Caco-2 (cell line): ENCODE measurements around the gene PVRIG. TPM values are rescaled to one million over a fixed set of nuclear protein-coding genes. Genes with fewer than 3 reads are reported as not detected.
"Not testable (repeated sequence)": the region's sequence is repeated elsewhere in the genome, so short reads cannot be mapped to it uniquely, and the experiment has no call there.

Experiments used
- BruUV-seq: library from RNA; stranded (reverse); fragments of 400-500 nt; replicated peaks from 2 replicates; lab custom pipeline; 2021; lab: Mats Ljungman, UMichigan
- CTCF ChIA-PET: fragments of 300-600 bp; sonication (Branson Sonifier 250); formaldehyde crosslinking; loops from one replicate; lab custom pipeline; 2022; ENCODE audit warnings: antibody characterized with exemption; lab: Charles Lee
- POLR2A ChIA-PET: fragments of 300-600 bp; sonication (Branson Sonifier 250); formaldehyde crosslinking; loops from one replicate; lab custom pipeline; 2022; ENCODE audit warnings: antibody characterized with exemption; lab: Charles Lee
- DNase-seq, 2 experiments: peaks; one replicate each; pipeline versions ENCODE4 v3.0.0 to v3.0.0-alpha.2; 2020 to 2022
- H3K27me3 ChIP-seq: replicated peaks from 2 replicates; pipeline ENCODE4 v1.6.0; 2011; ENCODE audit warnings: low read length; ENCODE audit not compliant: control insufficient read depth, insufficient read depth
- H3K36me3 ChIP-seq: 2 replicates; pipeline ENCODE4 v1.5.1; 2011; ENCODE audit warnings: low read length; ENCODE audit not compliant: control insufficient read depth, insufficient read depth
- H3K4me1 ChIP-seq: fragments of 250-450 bp; sonication (Bioruptor Pico); 2 replicates; pipeline ENCODE4 v1.5.1; 2020; ENCODE audit warnings: mild to moderate bottlenecking
- H3K4me3 ChIP-seq: 2 replicates; pipeline ENCODE4 v1.5.1; 2011; ENCODE audit warnings: low read depth, mild to moderate bottlenecking, control low read depth, low read length
- H3K9me3 ChIP-seq: fragments of 250-450 bp; sonication (Bioruptor Pico); 2 replicates; pipeline ENCODE4 v1.5.1; 2020; ENCODE audit warnings: mild to moderate bottlenecking, moderate library complexity
- H3K27ac Mint-ChIP-seq: one replicate; pipeline ENCODE4 v1.8.0; 2022; ENCODE audit warnings: mixed read lengths; ENCODE audit not compliant: unreplicated experiment
- H3K27me3 Mint-ChIP-seq: one replicate; pipeline ENCODE4 v1.8.0; 2022; ENCODE audit warnings: mixed read lengths; ENCODE audit not compliant: insufficient read depth, unreplicated experiment
- H3K36me3 Mint-ChIP-seq: one replicate; pipeline ENCODE4 v1.8.0; 2022; ENCODE audit warnings: mild to moderate bottlenecking, mixed read lengths; ENCODE audit not compliant: insufficient read depth, unreplicated experiment
- H3K4me1 Mint-ChIP-seq: one replicate; pipeline ENCODE4 v1.8.0; 2022; ENCODE audit warnings: low read depth, mixed read lengths; ENCODE audit not compliant: unreplicated experiment
- H3K4me3 Mint-ChIP-seq: one replicate; pipeline ENCODE4 v1.8.0; 2022; ENCODE audit warnings: mild to moderate bottlenecking, moderate library complexity, mixed read lengths; ENCODE audit not compliant: unreplicated experiment
- H3K9me3 Mint-ChIP-seq: one replicate; pipeline ENCODE4 v1.8.0; 2022; ENCODE audit warnings: mixed read lengths; ENCODE audit not compliant: unreplicated experiment
- CTCF ChIP-seq, 2 experiments: fragments of 200-600 bp in 1 of 2; IDR thresholded peaks; 1 replicate in 1 of 2; 2 replicates in 1 of 2; pipeline versions ENCODE4 v1.5.1 to v1.8.0; 2011 to 2022; ENCODE audit warnings: antibody characterized with exemption in 1 of 2, control low read depth in 1 of 2, inconsistent platforms in 1 of 2, low read depth in 1 of 2, low read length in 1 of 2, mild to moderate bottlenecking in 1 of 2, moderate library complexity in 1 of 2; ENCODE audit not compliant: insufficient read depth in 1 of 2, severe bottlenecking in 1 of 2, unreplicated experiment in 1 of 2
- intact Hi-C: fragments of 100-400 bp; cut with micrococcal nuclease; formaldehyde crosslinking; loops from one replicate; pipeline ENCODE4 v1.10.0; 2022; ENCODE audit not compliant: unreplicated experiment
- total RNA-seq: library from RNA; stranded (reverse); gene quantifications from 2 replicates; pipeline ENCODE4 v1.2.3, GENCODE V29; 2022

The PVRIG gene
- total RNA-seq, 1 experiment from 2014 or later = not detected

DNA sequence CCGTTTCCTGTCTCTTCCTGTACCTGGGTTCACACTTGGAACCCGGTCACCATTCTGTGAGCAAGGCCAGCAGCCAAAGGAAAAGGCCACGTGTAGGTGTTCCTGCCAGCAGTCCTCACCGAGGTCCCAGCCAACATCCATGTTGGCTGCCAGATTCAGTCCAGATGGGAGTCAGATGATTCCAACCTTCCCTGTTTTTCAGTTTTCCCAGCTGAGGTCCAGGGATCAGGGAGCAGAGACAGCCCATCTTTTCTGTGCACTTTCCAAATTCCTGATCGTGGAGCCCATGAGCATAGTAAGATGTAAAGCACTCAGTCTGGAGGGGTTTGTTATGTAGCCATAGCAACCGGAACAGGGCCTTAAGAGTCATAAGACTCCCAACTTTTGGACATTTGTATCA is 3.9 kb upstream of the PVRIG start:
- ChIA-PET POLR2A (interaction anchor here (0.7 kb wide), 1 partner anchor 81 kb away, joined by 8 read pairs; no protein-coding TSS in a partner anchor), CTCF (interaction anchor here (0.5 to 0.7 kb wide), 3 partner anchors 25 to 331 kb away, joined by 3 read pairs; partner anchors contain the start of genes AP4M1 and MCM7)
- Histone ChIP-seq H3K4me3 (no peak overlapping the region), H3K27me3 (no peaks in the 10 kb centered on the region), H3K36me3 (no peaks in the 10 kb centered on the region), H3K9me3 (no peaks in the 10 kb centered on the region), H3K4me1 (0 out of 2 replicates have a peak, but pooled peaks cover 5% of the 10 kb centered on the region)
- Mint-ChIP-seq H3K27me3 (peaks cover 4% of the 10 kb centered on the region), H3K27ac (no peak overlapping the region), H3K4me1 (no peaks in the 10 kb centered on the region), H3K36me3 (peaks cover 23% of the 10 kb centered on the region), H3K9me3 (no peaks in the 10 kb centered on the region), H3K4me3 (no peak overlapping the region)
- no peak for DNase-seq
- intact Hi-C loops = no loop called here
- no TSS peak for BruUV-seq
- no peak for TF ChIP-seq CTCF (IDR thresholded peaks at IDR 0.05; ENCODE audit: insufficient read depth in 1 of 2, low read depth in 1 of 2, low read length in 1 of 2, severe bottlenecking in 1 of 2, unreplicated experiment in 1 of 2)

DNA sequence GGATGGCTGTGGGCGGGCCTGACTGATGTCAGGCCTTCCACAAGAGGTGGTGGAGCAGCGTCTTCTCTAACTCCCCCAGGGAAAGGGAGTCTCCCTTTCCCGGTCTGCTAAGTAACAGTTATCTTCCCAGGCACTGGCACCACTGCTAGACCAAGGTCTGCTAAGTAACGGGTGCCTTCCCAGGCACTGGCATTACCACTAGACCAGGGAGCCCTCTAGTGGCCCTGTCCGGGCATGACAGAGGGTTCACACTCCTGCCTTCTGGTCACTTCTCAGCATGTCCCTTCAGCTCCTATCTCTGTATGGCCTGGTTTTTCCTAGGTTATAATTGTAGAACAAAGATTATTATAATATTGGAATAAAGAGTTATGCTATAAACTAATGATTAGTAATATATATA is 1.8 kb upstream of the PVRIG start:
- CTCF ChIA-PET = interaction anchor here (0.9 to 2.5 kb wide), 4 partner anchors 24 to 87 kb away, joined by 4 to 13 read pairs (median 8); no protein-coding TSS in a partner anchor
- H3K27me3 ChIP-seq, H3K4me1 Mint-ChIP-seq, H3K27me3 Mint-ChIP-seq, POLR2A ChIA-PET, H3K4me3 ChIP-seq, H3K9me3 Mint-ChIP-seq, H3K36me3 ChIP-seq, H3K9me3 ChIP-seq, BruUV-seq, H3K4me3 Mint-ChIP-seq, H3K4me1 ChIP-seq, H3K27ac Mint-ChIP-seq: not testable (repeated sequence)
- DNase-seq = peak; percentile 85 to 91
- intact Hi-C loops = loop anchor here (1.0 kb wide), 2 partner anchors 18 to 86 kb away; no protein-coding TSS in a partner anchor
- peaks cover 16% of the 10 kb centered on the region for H3K36me3 Mint-ChIP-seq
- TF ChIP-seq CTCF (IDR thresholded peaks at IDR 0.05; ENCODE audit: insufficient read depth in 1 of 2, low read depth in 1 of 2, low read length in 1 of 2, severe bottlenecking in 1 of 2, unreplicated experiment in 1 of 2) = peak; percentile 56

DNA sequence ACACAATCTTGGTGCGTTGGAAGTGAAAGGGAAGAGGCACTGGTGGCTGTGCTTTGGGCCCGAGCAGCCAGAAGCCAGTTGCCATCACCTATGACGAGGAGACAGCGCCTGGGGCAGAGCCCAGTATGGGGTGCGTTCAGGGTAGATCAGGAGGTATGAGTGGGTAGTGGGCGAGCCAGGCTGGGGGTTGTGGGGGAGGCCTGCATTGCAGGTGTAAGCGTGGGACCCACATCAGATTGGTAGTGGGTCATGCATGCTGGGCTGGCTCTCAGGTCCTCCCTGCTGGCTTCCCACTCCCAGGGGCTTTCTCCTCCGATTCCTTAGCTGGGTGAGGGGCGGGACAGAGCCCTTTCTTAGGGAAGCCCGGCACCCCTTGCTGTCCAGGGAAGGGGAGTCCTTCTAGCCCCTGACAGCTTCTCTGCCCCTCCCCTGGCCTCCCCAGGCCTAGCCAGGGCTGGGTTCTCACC is 445 bp upstream of the PVRIG start:
- Histone ChIP-seq H3K4me3 (no peak overlapping the region), H3K27me3 (no peaks in the 10 kb centered on the region), H3K9me3 (no peaks in the 10 kb centered on the region), H3K4me1 (no peaks in the 10 kb centered on the region), H3K36me3 (no peaks in the 10 kb centered on the region)
- Mint-ChIP-seq H3K9me3 (no peaks in the 10 kb centered on the region), H3K27ac (no peak overlapping the region), H3K27me3 (no peaks in the 10 kb centered on the region), H3K36me3 (peaks cover 22% of the 10 kb centered on the region), H3K4me3 (no peak overlapping the region), H3K4me1 (no peaks in the 10 kb centered on the region)
- CTCF ChIA-PET = interaction anchor here (1.7 kb wide), 1 partner anchor 88 kb away, joined by 7 read pairs; no protein-coding TSS in a partner anchor
- no peak for TF ChIP-seq CTCF (IDR thresholded peaks at IDR 0.05; ENCODE audit: insufficient read depth in 1 of 2, low read depth in 1 of 2, low read length in 1 of 2, severe bottlenecking in 1 of 2, unreplicated experiment in 1 of 2)
- POLR2A ChIA-PET = no interaction called here
- intact Hi-C loops = no loop called here
- DNase-seq = no peak
- BruUV-seq = no TSS peak
